Measurements from ENCODE around the gene MXRA8. TPM values are rescaled to one million over a fixed set of nuclear protein-coding genes. Genes with fewer than 3 reads are reported as not detected.
A peak's percentile ranks its signal among the peaks of the same experiment; 100 is the strongest.

MXRA8 gene
- total RNA-seq, 2 experiments from 2014 or later, result 0.61 TPM; not detected in 1

DNA sequence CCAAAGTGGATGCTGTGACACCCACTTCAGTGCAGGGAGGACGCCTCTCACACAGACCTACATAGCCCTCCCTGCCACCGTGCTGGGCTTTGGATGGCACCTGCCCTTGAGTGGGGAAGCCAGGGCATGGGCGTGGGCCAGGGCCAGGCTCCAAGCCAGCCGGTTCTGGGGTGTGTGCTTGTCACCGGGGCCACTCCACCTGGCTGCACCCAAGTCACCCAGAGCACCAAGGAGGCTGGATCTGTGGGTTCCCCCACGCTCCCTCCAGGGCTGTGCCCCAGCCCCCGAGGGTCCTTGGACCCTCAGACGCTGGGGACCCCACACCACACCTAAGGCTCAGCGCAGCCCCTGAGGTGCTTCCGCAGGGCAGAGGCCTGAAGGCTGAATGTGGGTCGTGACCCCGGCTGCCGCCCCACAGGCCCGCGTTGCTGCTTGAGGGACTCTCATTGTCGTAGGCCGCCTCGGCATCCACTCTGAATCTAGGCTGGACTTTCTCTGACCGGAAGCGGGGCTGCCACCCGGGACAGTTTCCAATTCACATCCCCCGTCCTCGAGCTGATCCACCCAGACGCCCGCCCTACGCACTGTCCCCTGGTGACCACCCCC, 1.5 kb downstream of the MXRA8 start:
- CTCF ChIA-PET, result interaction anchor here (1.2 kb wide), 1 partner anchor 15 kb away, joined by 3 read pairs; no protein-coding TSS in a partner anchor
- H3K4me3 Mint-ChIP-seq, result no peak overlapping the region
- H3K9me3 Mint-ChIP-seq (ENCODE audit: low read depth), result no peaks in the 10 kb centered on the region
- H3K36me3 Mint-ChIP-seq, result no peaks in the 10 kb centered on the region
- H3K27ac Mint-ChIP-seq, result no peak overlapping the region
- peaks cover 25% of the 10 kb centered on the region for H3K27me3 Mint-ChIP-seq
- DNase-seq (no peak), ATAC-seq (no peak)
- peaks cover 15% of the 10 kb centered on the region for H3K4me1 Mint-ChIP-seq

DNA sequence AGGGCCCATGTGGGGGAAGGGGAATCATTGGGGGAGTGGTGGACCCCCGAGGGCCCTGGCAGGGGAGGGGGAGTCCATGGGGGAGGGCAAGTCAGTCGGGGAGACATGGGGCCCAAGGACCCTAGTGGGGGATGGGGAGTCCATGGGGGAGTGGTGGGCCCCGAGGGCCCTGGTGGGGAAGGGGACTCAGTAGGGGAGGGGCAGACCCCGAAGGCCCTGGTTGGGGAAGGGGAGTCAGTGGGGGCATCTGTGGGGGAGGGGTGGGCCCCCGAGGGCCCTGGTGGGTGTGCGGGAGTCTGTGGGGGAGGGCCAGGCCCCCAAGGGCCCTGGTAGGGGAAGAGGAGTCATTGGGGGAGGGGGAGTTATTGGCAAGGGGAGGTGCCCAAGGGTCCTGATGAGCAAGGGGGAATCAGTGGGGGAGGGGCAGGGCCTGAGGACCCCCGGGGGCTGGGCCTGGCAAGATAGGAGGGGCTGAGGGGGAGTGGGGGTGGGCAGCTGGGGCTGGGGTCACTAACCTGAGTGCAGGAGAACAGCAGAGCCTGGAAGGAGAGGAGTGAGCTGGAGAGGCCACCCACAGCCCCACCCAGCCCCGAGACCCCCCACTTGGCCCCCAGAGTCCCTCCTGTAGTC, 2.1 kb downstream of the MXRA8 start:
- ATAC-seq (no peak), DNase-seq (no peak)
- Mint-ChIP-seq H3K4me3 (no peak overlapping the region), H3K27me3 (peaks cover 25% of the 10 kb centered on the region), H3K4me1 (peaks cover 15% of the 10 kb centered on the region), H3K36me3 (no peaks in the 10 kb centered on the region), H3K9me3 (ENCODE audit: low read depth) (no peaks in the 10 kb centered on the region), H3K27ac (no peak overlapping the region)
- CTCF ChIA-PET, result interaction anchor here (5.0 kb wide), 1 partner anchor 14 kb away, joined by 42 read pairs; no protein-coding TSS in a partner anchor

DNA sequence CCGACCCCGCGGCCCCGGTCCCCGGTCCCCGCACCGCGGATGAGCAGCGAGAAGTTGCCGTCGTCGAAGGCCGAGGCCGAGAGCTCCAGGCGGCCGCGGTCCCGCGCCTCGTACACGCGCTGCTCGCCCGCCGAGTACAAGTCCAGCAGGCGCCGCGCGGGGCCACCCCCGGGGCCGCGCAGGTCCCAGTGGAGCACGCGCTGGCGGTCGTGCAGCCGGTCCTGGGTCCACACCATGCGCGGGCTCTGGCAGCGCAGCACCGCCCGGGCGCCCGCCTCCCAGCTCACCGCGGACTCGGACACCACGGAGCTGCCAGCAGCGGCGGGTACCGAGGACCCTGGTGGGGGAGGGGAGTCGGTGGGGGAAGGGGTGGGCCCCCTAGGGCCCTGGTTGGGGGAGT, 2.9 kb downstream of the MXRA8 start:
- DNase-seq (no peak), ATAC-seq (no peak)
- peaks cover 25% of the 10 kb centered on the region for H3K27me3 Mint-ChIP-seq
- CTCF ChIA-PET, result interaction anchor here (5.0 kb wide), 1 partner anchor 15 kb away, joined by 42 read pairs; no protein-coding TSS in a partner anchor
- H3K36me3 Mint-ChIP-seq, result no peaks in the 10 kb centered on the region
- peaks cover 15% of the 10 kb centered on the region for H3K4me1 Mint-ChIP-seq
- no peak overlapping the region for H3K4me3 Mint-ChIP-seq
- no peaks in the 10 kb centered on the region for H3K9me3 Mint-ChIP-seq (ENCODE audit: low read depth)
- no peak overlapping the region for H3K27ac Mint-ChIP-seq

DNA sequence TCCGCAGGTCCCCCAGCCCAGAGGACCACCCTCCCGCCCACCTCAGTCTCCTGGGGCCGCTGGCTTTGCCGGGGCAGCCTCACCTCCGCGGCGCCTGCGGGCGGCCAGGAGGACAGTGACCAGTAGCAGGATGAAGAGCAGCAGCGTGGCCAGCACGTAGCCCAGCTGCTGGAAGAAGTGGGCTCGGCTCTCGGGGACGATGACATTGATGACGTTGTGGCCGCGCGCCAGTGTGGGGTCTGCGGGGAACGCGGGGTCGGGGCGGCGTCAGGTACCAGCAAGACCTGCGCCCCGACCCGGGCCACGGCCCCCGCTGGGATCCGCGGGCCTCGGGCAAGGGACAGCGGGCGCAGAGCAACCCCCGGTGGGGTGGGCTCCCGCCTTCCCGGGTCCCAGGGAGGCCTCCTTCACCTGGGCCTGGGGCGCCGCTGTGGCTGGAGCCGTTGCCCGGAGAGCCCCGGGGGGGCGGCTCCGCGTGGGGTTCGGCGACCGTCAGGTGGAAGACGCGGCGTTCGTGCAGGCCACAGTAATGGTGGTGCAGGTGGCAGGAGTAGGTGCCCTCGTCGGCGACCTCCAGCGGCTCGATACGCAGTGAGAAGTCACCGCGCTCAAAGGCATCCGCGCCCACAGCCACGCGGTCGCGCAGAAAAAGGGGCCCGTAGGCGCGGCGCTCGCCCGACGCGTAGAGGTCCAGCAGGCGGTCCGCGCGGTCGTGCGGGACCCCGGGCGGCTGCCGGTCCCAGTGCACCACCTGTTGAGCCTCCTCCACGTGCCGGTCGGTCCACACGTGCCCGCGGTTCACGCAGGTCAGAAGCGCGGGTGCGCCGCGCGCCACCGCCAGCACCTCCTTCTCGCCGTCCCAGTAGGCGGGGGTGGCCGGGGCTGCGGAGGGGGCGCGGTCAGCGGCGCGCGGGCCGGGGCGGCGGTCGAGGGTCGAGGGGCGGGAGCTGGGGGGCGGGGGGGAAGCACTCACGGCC, 3.8 kb downstream of the MXRA8 start:
- H3K27ac Mint-ChIP-seq, result no peak overlapping the region
- no peak overlapping the region for H3K4me3 Mint-ChIP-seq
- DNase-seq, result no peak
- H3K27me3 Mint-ChIP-seq, result peaks cover 25% of the 10 kb centered on the region
- H3K4me1 Mint-ChIP-seq, result peaks cover 15% of the 10 kb centered on the region
- CTCF ChIA-PET, result interaction anchor here (5.0 kb wide), 1 partner anchor 16 kb away, joined by 42 read pairs; no protein-coding TSS in a partner anchor
- no peaks in the 10 kb centered on the region for H3K36me3 Mint-ChIP-seq
- no peaks in the 10 kb centered on the region for H3K9me3 Mint-ChIP-seq (ENCODE audit: low read depth)
- ATAC-seq, result no peak

DNA sequence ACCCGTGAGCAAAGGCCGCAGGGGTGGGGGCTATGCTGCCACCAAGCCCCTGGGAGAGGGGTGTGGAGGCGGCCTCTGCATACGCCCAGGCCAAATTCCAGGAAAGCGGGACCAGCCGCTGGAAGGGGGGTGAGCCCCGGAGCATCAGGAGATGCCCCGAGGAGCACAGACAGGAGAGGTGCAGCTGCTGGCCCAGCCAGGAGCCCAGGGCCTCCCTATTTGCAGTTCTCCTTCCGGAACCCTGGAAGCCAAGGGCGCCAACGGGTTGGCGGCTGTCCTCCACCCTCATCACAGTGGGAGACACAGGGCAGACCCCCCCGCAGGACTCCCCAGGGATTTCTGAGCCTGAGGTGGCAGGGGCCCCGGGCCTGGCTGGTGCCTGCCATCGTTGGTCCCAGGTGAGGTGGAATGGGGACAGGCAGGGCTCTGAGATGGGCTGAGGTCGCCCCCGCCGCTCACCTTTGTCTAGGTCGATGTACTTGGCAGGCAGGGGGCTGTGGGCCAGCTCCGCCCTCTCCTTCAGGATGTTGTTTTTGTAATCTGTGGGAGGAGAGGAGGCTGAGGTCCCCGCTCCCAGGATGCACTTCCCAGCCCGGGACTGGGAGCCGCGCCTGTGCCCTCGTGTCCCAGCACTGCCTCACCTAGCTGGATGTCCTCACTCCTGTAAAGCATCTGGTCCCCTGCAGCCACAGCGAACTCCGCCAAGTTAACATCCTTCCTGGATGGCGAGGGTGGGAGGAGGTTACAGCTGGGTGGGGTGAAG, 4.8 kb downstream of the MXRA8 start:
- CTCF ChIA-PET, result interaction anchor here (1.0 to 5.0 kb wide), 3 partner anchors 17 to 87 kb away, joined by 3 to 42 read pairs (median 3); partner anchors contain the start of gene CCNL2
- Mint-ChIP-seq H3K27ac (no peak overlapping the region), H3K4me3 (no peak overlapping the region)

DNA sequence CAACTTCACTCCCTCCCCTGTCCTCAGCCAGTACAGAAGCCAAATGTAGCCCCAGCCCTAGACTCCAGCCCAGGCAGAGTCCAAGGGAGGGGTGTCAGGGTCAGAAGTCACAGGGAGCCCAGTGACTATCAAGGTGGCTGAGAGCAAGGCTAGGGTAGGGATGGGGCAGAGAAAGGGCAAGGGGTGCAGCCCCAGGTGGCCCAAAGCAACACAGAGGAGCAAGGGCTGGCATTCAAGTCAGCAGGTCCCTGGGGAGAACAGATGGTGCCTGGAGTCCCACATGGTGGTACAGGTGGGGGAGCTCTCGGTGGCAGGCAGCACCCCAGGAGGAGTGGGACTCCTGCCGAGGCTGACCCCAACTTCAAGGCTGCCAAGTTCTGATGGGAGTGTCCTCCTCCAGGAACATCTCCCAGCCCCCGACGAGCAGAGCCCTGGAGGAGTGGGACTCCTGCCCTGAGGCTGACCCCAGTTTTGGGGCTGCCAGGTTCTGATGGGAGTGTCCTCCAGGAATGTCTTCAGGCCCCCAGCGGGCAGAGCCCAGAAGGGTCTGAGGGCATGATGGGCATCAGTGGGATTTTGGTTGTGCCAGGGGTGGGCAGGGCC, 5.5 kb downstream of the MXRA8 start:
- no peaks in the 10 kb centered on the region for H3K36me3 Mint-ChIP-seq
- peaks cover 25% of the 10 kb centered on the region for H3K27me3 Mint-ChIP-seq
- H3K4me1 Mint-ChIP-seq, result peaks cover 10% of the 10 kb centered on the region
- H3K9me3 Mint-ChIP-seq (ENCODE audit: low read depth), result no peaks in the 10 kb centered on the region
- no peak for ATAC-seq
- H3K27ac Mint-ChIP-seq, result no peak overlapping the region
- DNase-seq, result no peak
- no peak overlapping the region for H3K4me3 Mint-ChIP-seq
- CTCF ChIA-PET, result interaction anchor here (1.0 to 5.0 kb wide), 3 partner anchors 17 to 88 kb away, joined by 3 to 42 read pairs (median 3); partner anchors contain the start of gene CCNL2

More for the DNA sequence above, 4.8 kb downstream of the MXRA8 start:
- Mint-ChIP-seq H3K27me3 (peaks cover 25% of the 10 kb centered on the region), H3K36me3 (no peaks in the 10 kb centered on the region), H3K9me3 (ENCODE audit: low read depth) (no peaks in the 10 kb centered on the region), H3K4me1 (peaks cover 7% of the 10 kb centered on the region)
- DNase-seq (no peak), ATAC-seq (no peak)

DNA sequence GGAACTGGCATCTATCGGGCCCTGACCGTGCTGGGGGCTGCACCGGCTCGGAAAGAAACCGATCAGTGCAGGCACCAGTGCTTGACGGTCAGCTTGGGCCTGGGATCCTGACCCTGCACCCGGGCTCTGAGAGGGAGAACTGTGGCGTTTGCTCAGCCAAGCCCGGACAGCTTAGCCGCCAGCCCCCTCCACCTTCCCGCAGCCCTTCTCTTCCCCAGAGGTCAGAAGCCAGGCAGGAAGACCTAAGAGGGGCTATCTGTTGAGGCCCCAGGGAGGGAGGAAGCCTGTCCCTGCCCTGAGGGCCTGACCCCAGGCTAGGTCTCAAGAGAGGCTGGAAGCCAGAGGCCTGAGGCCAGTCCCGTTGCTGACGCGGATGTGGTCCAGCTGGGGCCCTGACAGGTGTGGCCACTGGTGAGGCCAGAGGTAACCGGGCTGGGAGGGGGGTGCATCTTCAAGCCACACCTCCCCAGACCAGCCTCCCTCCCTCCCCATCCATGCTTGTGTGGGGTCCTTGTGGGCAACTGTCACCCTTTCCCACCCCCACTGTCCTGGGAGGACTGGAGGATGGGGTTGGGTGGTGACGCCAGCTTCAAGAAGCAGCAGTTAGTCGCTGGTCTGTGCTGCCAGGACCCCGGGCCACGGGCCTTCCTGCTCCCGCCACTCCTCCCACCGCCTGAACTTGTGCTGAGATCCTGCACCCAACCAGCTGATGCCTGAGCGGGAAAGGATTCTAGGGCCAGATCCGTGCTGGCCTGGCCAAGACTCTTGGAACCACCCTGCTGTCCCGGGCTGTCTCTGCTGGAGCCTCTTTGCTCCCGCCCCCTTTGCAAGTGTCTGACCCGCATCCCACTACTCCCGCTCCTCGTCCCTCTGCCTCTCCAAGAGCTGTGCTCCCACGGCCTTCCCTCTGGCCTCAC, 6.6 kb downstream of the MXRA8 start:
- CTCF ChIA-PET, result interaction anchor here (1.7 to 5.0 kb wide), 2 partner anchors 19 to 89 kb away, joined by 3 to 42 read pairs; no protein-coding TSS in a partner anchor
- peak overlapping the region; percentile 37 for H3K4me3 Mint-ChIP-seq
- H3K27me3 Mint-ChIP-seq, result peaks cover 25% of the 10 kb centered on the region
- peaks cover 19% of the 10 kb centered on the region for H3K4me1 Mint-ChIP-seq
- no peak overlapping the region for H3K27ac Mint-ChIP-seq
- no peak for DNase-seq
- ATAC-seq, result no peak
- H3K9me3 Mint-ChIP-seq (ENCODE audit: low read depth), result no peaks in the 10 kb centered on the region
- H3K36me3 Mint-ChIP-seq, result no peaks in the 10 kb centered on the region

DNA sequence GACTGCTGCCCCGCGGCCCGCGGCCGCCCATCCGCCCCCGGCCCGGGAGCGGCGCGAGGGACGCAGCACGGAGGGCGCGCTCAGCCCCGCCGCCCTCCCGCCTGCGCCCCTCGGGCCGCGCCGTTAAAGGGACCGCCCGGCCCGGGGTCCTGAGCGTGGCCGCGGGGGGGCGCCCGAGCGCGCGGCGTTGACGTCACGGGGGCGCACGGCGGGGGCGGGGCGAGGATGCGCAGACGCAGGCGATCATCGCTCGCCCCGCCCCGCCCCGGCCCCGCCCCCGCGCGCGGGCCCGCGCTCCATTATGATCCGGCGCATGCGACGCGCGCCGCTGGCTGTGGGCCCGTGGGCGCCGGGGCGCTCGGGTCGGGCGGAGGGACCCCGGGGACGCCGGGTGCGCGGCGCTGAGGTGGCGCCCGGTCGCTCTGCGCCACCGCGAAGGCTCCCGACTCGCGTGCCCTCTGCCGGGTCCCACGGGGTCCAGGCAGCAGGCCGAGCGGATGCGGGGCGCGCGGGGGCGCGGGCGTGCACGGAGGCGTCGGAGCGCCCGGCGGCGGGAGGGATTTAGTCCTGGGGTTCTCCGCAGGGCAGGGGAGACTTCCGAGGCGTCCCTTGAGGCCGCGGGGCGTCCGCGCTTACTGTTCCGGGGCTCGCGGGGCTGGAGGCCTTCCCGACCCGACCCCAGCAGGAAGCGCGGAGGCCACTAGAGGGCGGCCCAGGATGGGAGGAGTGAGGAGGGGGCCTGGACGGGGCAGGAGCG, 8.9 kb downstream of the MXRA8 start, which contains the start of gene DVL1:
DVL1 (minus strand) TSS at position 163 of the 757 bp plus-strand sequence. CDS start 353 bp downstream, outside the sequence.
- peak within 1 kb of the TSS; percentile 24 for H3K27ac Mint-ChIP-seq
- CTCF ChIA-PET, result interaction anchor here (1.2 to 1.8 kb wide), 3 partner anchors 22 to 92 kb away, joined by 3 to 16 read pairs (median 16); partner anchors contain the start of gene AURKAIP1

DNA sequence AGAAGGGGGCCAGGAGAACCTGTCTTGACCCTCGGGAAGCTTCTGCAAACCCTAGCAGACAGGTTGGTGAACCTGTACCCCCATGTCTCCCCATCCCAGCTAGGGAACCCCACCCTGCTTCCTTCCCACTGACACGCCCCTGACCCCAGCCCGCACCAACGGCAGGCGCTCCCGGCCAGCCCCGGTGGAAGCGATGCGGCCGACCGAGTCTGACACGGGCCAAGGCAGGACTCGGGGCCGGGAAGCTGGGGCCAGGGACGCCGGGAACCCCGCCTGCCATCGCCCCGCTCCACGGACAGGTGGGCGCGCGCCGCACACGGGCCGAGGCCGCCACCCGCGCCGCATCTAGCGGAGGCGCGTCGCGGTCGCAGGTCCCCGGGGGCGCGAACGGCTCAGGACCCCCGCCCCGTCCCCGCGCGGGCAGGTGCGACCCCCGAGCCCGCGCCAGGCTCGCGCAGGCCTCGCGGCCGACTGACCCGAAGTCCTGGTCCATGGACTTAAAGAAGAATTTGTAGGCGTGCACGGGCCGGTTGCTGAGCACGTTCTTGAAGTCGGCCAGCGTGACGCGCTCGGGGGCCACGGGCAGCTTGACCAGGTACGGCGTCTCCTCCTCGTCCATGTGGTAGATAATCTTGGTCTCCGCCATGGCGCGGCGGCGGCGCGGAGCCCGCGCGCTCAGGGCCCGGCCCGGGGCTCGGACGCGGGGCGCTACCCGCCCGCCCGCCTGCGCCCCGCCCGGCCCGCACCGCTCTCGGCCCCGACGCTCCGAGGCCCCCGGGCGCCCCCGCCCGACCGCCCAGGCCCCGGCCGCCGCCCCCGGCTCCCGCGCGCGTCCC, 9.7 kb downstream of the MXRA8 start:
- Mint-ChIP-seq H3K27me3 (peaks cover 18% of the 10 kb centered on the region), H3K27ac (peak overlapping the region; percentile 24), H3K4me1 (peaks cover 23% of the 10 kb centered on the region), H3K4me3 (peak overlapping the region; percentile 71), H3K36me3 (no peaks in the 10 kb centered on the region), H3K9me3 (ENCODE audit: low read depth) (no peaks in the 10 kb centered on the region)
- ATAC-seq (peak; percentile 50), DNase-seq (no peak)
- CTCF ChIA-PET, result interaction anchor here (1.0 to 1.9 kb wide), 7 partner anchors 23 to 227 kb away, joined by 3 to 16 read pairs (median 6); partner anchors contain the start of genes AURKAIP1 and CCNL2

More for the DNA sequence above, 8.9 kb downstream of the MXRA8 start, which contains the start of gene DVL1:
- peak within 1 kb of the TSS; percentile 71 for H3K4me3 Mint-ChIP-seq
- no peaks in the 10 kb centered on the region for H3K9me3 Mint-ChIP-seq (ENCODE audit: low read depth)
- peaks cover 25% of the 10 kb centered on the region for H3K27me3 Mint-ChIP-seq
- H3K36me3 Mint-ChIP-seq, result no peaks in the 10 kb centered on the region
- peak; percentile 79 for DNase-seq
- ATAC-seq, result peak; percentile 83
- peaks cover 25% of the 10 kb centered on the region for H3K4me1 Mint-ChIP-seq
